Measurements from ENCODE around the gene CDH23. TPM values are rescaled to one million over a fixed set of nuclear protein-coding genes. Genes with fewer than 3 reads are reported as not detected.

CDH23 gene
- total RNA-seq, 6 donors from 2014 or later, result 4.7 to 29.3 (median 10.4) TPM

- WGBS, 2 donors, result 78 to 86% methylated on average over 11 of the region's 11 CpGs
- Histone ChIP-seq H3K4me3 (no peak overlapping the region), H3K27ac (no peak overlapping the region), H3K4me1 (peaks cover 5 to 28% (median 5%) of the 10 kb centered on the region in 4 donors), H3K9me3 (no peaks in the 10 kb centered on the region), H3K27me3 (no peaks in the 10 kb centered on the region), H3K36me3 (no peaks in the 10 kb centered on the region)
- DNase-seq (no peak), ATAC-seq (ENCODE audit: low FRiP score in 2 of 2) (no peak)
- no peak for TF ChIP-seq POLR2AphosphoS5 (IDR thresholded peaks at IDR 0.05)
Measured at GRCh38 chr10:71625445-71626175, 228.9 kb downstream of the CDH23 start.

GRCh38 chr10:71627230-71627939 lies 230.7 kb downstream of the CDH23 start:
- WGBS, 2 donors, result 70 to 84% methylated on average over 10 to 13 of the region's 14 CpGs
- DNase-seq (no peak), ATAC-seq (ENCODE audit: low FRiP score in 2 of 2) (no peak)
- H3K27ac ChIP-seq, result no peak overlapping the region
- peaks cover under 1 to 15% (median 5%) of the 10 kb centered on the region in 4 donors for H3K4me1 ChIP-seq
- H3K9me3 ChIP-seq, result no peaks in the 10 kb centered on the region
- no peaks in the 10 kb centered on the region for H3K36me3 ChIP-seq
- H3K27me3 ChIP-seq, result no peaks in the 10 kb centered on the region
- no peak overlapping the region for H3K4me3 ChIP-seq
- no peak for TF ChIP-seq POLR2AphosphoS5 (IDR thresholded peaks at IDR 0.05)
- TF ChIP-seq POLR2A (IDR thresholded peaks at IDR 0.05), result no peak
- no peak for TF ChIP-seq CTCF (IDR thresholded peaks at IDR 0.05)
- no peak for TF ChIP-seq EP300 (IDR thresholded peaks at IDR 0.05)

- Histone ChIP-seq H3K27me3 (no peaks in the 10 kb centered on the region), H3K4me3 (no peak overlapping the region), H3K27ac (no peak overlapping the region), H3K9me3 (no peaks in the 10 kb centered on the region), H3K4me1 (peaks cover 0 to 9% (median 5%) of the 10 kb centered on the region in 4 donors), H3K36me3 (no peaks in the 10 kb centered on the region)
- ATAC-seq (ENCODE audit: low FRiP score in 2 of 2) (no peak), DNase-seq (peak in 1 of 2 donors; percentile 57)
- WGBS, 2 donors, result 63 to 70% methylated on average over 1 to 7 of the region's 7 CpGs
- TF ChIP-seq CTCF (IDR thresholded peaks at IDR 0.05), result no peak
Measured at GRCh38 chr10:71627956-71628355, 231.2 kb downstream of the CDH23 start.

GRCh38 chr10:71629131-71629530 lies 232.4 kb downstream of the CDH23 start:
- Histone ChIP-seq H3K36me3 (no peaks in the 10 kb centered on the region), H3K4me1 (no peaks in the 10 kb centered on the region), H3K4me3 (no peak overlapping the region), H3K9me3 (no peaks in the 10 kb centered on the region), H3K27me3 (no peaks in the 10 kb centered on the region), H3K27ac (no peak overlapping the region)
- TF ChIP-seq EP300 (IDR thresholded peaks at IDR 0.05) (no peak), CTCF (IDR thresholded peaks at IDR 0.05) (no peak), POLR2A (IDR thresholded peaks at IDR 0.05) (no peak), POLR2AphosphoS5 (IDR thresholded peaks at IDR 0.05) (no peak)
- WGBS, 2 donors, result 60 to 72% methylated on average over 4 of the region's 4 CpGs
- ATAC-seq (ENCODE audit: low FRiP score in 2 of 2) (no peak), DNase-seq (no peak)

- WGBS, 2 donors, result 90 to 100% methylated on average over 5 of the region's 5 CpGs
- no peaks in the 10 kb centered on the region for H3K36me3 ChIP-seq
- DNase-seq, result no peak
- H3K9me3 ChIP-seq, result no peaks in the 10 kb centered on the region
- H3K4me1 ChIP-seq, result peaks cover 0 to 4% (median 0%) of the 10 kb centered on the region in 4 donors
- no peak overlapping the region for H3K4me3 ChIP-seq
- no peak for ATAC-seq (ENCODE audit: low FRiP score in 2 of 2)
- no peaks in the 10 kb centered on the region for H3K27me3 ChIP-seq
- TF ChIP-seq POLR2A (IDR thresholded peaks at IDR 0.05) (no peak), POLR2AphosphoS5 (IDR thresholded peaks at IDR 0.05) (no peak)
- no peak overlapping the region for H3K27ac ChIP-seq
Measured at GRCh38 chr10:71630168-71630567, 233.4 kb downstream of the CDH23 start.

Data from upper lobe of left lung (tissue), 6 donors.